Prostate gland (tissue), 2 donors: ENCODE measurements around the gene CCT6B. TPM values are rescaled to one million over a fixed set of nuclear protein-coding genes. Genes with fewer than 3 reads are reported as not detected.

ENCODE experiments used
- DNase-seq: peaks from one replicate; pipeline ENCODE4 v3.0.0-alpha.2; 2019; ENCODE audit warnings: low spot score
- H3K27ac ChIP-seq, 2 donors: fragments of 200-600 bp; sonication (generic); 2 replicates each; pipeline ENCODE4 v1.5.1; 2017 to 2019
- H3K27me3 ChIP-seq: fragments of 200-600 bp; sonication (generic); replicated peaks from 2 replicates; pipeline ENCODE4 v1.5.1; 2019; ENCODE audit not compliant: insufficient read depth
- H3K36me3 ChIP-seq, 2 donors: fragments of 200-600 bp; sonication (generic); 1 replicate in 1 of 2; 2 replicates in 1 of 2; pipeline versions ENCODE4 v1.5.1 to v1.8.1; 2017 to 2019
- H3K4me1 ChIP-seq: fragments of 200-600 bp; sonication (generic); replicated peaks from 2 replicates; pipeline ENCODE4 v1.5.1; 2019
- H3K4me3 ChIP-seq, 2 donors: fragments of 200-600 bp; sonication (generic); 2 replicates each; pipeline ENCODE4 v1.5.1; 2017 to 2019
- H3K9me3 ChIP-seq: fragments of 200-600 bp; sonication (generic); 2 replicates; pipeline ENCODE4 v1.5.1; 2017
- POLR2A ChIP-seq: fragments of 450-650 bp; IDR thresholded peaks from one replicate; pipeline ENCODE4 v1.6.1; 2016; ENCODE audit warnings: antibody characterized with exemption, mild to moderate bottlenecking
- POLR2AphosphoS5 ChIP-seq: sonication (generic); formaldehyde crosslinking; IDR thresholded peaks from one replicate; pipeline ENCODE4 v1.6.1; 2017; ENCODE audit warnings: antibody characterized with exemption
- WGBS: methylation state at CpG from one replicate; pipeline ENCODE4 v1.1.5; 2018; 5-methylcytosine and 5-hydroxymethylcytosine counted together
- intact Hi-C: fragments of 100-400 bp; cut with DNase I; formaldehyde crosslinking; loops from one replicate; pipeline ENCODE4 v1.14.2; 2022
- total RNA-seq, 2 donors: library from RNA; depleted of rRNA; stranded (reverse); fragments of >200 nt; gene quantifications; one replicate each; pipeline ENCODE4 v1.1.0, GENCODE V29; 2016
- TF ChIP-seq, protein P1 (sequence below), 4 experiments: fragments of 200-600 bp in 2 of 4; fragments of 450-650 bp in 2 of 4; sonication (generic) in 2 of 4; IDR thresholded peaks; 1 replicate in 3 of 4; 2 replicates in 1 of 4; pipeline ENCODE4 v1.5.1; 2016 to 2019; ENCODE audit warnings: antibody characterized with exemption in 4 of 4, mild to moderate bottlenecking in 2 of 4, moderate library complexity in 2 of 4

CCT6B gene
- total RNA-seq, 2 donors from 2014 or later: 7.1 to 11.9 TPM

DNA sequence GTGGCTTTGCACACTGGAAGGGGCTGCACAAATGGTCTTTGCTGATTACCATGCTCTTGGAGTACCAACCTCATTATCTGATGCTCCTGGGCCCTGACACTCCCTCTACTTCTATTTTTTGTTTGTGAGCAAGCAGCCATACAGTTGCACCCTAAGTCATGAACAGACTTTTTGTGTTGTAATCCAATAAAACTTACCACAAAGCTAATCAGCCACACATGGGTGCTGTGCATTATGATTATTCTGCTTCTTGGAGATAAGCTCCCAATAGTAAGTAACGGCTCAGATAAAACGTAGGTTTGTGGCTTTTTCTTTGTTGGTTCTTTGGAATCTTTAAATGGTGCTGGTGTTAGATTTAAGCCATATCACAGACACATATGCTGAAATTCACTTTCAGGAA lies 76.2 kb downstream of the CCT6B start:
- no peak for DNase-seq

DNA sequence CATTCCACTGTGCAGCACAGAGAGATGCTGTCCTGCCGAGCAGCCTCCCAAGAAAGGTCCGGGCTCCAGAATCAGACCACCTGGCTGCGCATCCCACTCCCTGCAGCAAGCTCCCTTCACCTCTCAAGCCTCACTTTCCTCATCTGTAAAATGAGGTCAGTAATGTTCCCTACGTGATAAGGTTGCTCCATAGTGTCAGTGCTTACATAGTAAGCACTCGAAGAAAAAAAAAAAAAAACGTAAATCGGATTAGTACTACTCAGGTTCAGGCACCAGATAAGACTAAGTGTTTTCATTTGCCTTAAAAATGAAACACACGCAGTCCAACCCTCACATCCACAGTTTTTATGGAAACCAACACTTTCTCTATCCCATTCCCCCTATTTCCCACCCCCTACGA lies 76.7 kb downstream of the CCT6B start:
- H3K27ac ChIP-seq: no peak overlapping the region
- TF ChIP-seq POLR2AphosphoS5 (no peak), POLR2A (no peak)
- TF ChIP-seq, protein P1, sequence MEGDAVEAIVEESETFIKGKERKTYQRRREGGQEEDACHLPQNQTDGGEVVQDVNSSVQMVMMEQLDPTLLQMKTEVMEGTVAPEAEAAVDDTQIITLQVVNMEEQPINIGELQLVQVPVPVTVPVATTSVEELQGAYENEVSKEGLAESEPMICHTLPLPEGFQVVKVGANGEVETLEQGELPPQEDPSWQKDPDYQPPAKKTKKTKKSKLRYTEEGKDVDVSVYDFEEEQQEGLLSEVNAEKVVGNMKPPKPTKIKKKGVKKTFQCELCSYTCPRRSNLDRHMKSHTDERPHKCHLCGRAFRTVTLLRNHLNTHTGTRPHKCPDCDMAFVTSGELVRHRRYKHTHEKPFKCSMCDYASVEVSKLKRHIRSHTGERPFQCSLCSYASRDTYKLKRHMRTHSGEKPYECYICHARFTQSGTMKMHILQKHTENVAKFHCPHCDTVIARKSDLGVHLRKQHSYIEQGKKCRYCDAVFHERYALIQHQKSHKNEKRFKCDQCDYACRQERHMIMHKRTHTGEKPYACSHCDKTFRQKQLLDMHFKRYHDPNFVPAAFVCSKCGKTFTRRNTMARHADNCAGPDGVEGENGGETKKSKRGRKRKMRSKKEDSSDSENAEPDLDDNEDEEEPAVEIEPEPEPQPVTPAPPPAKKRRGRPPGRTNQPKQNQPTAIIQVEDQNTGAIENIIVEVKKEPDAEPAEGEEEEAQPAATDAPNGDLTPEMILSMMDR (IDR thresholded peaks at IDR 0.05): no peak
- H3K4me1 ChIP-seq: no peaks in the 10 kb centered on the region
- H3K4me3 ChIP-seq: no peak overlapping the region
- DNase-seq: no peak
- intact Hi-C loops: no loop called here
- 74% methylated on average over 9 of the region's 9 CpGs for WGBS
- no peaks in the 10 kb centered on the region for H3K9me3 ChIP-seq
- no peaks in the 10 kb centered on the region for H3K27me3 ChIP-seq
- H3K36me3 ChIP-seq: no peaks in the 10 kb centered on the region

More for the DNA sequence above, 76.2 kb downstream of the CCT6B start:
- Histone ChIP-seq H3K9me3 (no peaks in the 10 kb centered on the region), H3K4me3 (no peak overlapping the region), H3K4me1 (no peaks in the 10 kb centered on the region), H3K27me3 (no peaks in the 10 kb centered on the region), H3K27ac (no peak overlapping the region), H3K36me3 (no peaks in the 10 kb centered on the region)
- WGBS: 59% methylated on average over 2 of the region's 2 CpGs
- intact Hi-C loops: no loop called here
- no peak for TF ChIP-seq POLR2A
- TF ChIP-seq, protein P1 (IDR thresholded peaks at IDR 0.05): no peak
- TF ChIP-seq POLR2AphosphoS5: no peak

DNA sequence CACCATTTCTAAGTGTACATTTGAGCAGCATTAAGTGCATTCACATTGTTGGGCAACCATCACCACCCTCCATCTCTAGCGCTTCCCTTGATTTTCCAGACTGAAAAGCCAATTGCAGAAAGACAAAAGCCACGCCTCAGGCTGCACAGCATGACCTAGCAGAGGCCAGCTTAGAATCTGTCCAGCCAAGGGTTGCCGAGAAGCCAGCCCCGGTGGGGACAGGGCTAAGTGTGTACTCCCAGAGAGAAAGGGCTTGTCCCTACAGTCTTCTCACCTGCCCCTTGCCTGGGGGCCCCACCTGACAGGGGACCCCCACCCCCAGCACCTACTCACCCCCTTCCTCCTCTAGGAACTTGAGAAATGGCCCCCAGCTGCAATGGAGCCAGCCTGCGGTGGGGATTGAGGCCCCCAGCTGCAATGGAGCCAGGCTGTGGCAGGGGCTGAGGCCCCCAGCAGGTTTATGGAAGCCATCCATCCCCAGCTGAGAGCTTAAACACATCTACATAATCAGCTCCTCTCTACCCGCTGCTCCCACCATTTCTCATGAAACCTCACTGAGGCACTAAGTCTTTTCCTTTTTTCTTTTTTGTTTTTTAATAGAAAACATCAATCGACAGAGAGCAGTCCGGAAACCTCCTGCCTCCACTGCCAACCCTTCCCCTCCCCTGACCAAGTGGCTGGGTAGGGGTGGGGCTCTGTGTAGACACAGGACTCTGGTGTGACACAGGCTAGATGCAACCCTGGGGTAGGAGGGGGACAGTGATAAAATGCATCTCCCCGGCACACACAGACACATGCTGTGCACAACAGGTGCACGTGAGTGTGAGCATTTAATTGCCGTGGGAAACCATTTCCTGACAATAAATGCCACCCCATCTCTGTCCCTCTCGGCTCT lies 77.9 kb downstream of the CCT6B start:
- intact Hi-C loops: no loop called here
- Histone ChIP-seq H3K9me3 (no peaks in the 10 kb centered on the region), H3K27ac (no peak overlapping the region), H3K27me3 (no peaks in the 10 kb centered on the region), H3K4me1 (no peaks in the 10 kb centered on the region), H3K36me3 (no peaks in the 10 kb centered on the region), H3K4me3 (no peak overlapping the region)
- no peak for DNase-seq
- 16% methylated on average over 12 of the region's 12 CpGs for WGBS
- TF ChIP-seq POLR2A (no peak), POLR2AphosphoS5 (no peak)
- TF ChIP-seq, protein P1 (IDR thresholded peaks at IDR 0.05): no peak

DNA sequence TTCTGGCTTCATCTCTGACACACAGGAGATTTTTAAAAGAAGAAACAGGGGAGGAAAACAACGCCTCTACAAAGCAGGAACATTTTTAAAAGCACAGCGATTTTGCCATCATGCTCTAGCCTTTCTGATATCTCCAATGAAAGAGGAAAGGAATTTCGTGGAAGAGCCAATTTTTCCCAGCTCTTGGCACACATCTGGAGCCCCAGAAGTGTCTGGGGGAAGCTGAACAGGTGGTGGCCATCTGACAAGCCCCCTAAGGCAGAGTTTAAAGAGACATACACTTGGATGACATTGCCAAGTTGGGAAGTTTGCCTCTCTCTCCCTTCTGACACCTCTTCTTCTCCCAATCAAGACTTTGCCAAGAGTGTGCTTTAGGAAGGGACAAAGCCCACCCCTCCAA lies 82.1 kb downstream of the CCT6B start:
- H3K36me3 ChIP-seq: no peaks in the 10 kb centered on the region
- WGBS: 42% methylated on average over 3 of the region's 3 CpGs
- intact Hi-C loops: no loop called here
- TF ChIP-seq, protein P1 (IDR thresholded peaks at IDR 0.05): no peak
- no peak for TF ChIP-seq POLR2AphosphoS5
- TF ChIP-seq POLR2A: no peak
- no peaks in the 10 kb centered on the region for H3K9me3 ChIP-seq
- H3K27me3 ChIP-seq: no peaks in the 10 kb centered on the region
- no peak overlapping the region for H3K4me3 ChIP-seq
- DNase-seq: no peak
- H3K4me1 ChIP-seq: no peaks in the 10 kb centered on the region
- H3K27ac ChIP-seq: no peak overlapping the region

Other genes starting within 250 kb of the CCT6B start
- 10 to 100 TPM; 15.0 to 21.0 TPM for gene ZNF830, start 80 bp upstream of the CCT6B start, total RNA-seq
- 10 to 100 TPM; 49.2 to 54.0 TPM for gene LIG3, start 19.1 kb upstream of the CCT6B start, total RNA-seq
- 10 to 100 TPM; 46.6 to 51.3 TPM for gene RFFL, start 102.2 kb upstream of the CCT6B start, total RNA-seq
- gene RAD51D, start 158.4 kb upstream of the CCT6B start, total RNA-seq: 10 to 100 TPM in 1 of 2 donors, 1 to 10 TPM in 1; 9.9 to 12.0 TPM
- 1 to 10 TPM in 1 of 2 donors, not detected in 1; 4.6 TPM for gene FNDC8, start 160.2 kb upstream of the CCT6B start, total RNA-seq
- gene NLE1, start 180.8 kb upstream of the CCT6B start, total RNA-seq: 10 to 100 TPM; 12.5 to 17.7 TPM
- under 1 TPM in 1 of 2 donors, not detected in 1; 0.96 TPM for gene UNC45B, start 186.4 kb upstream of the CCT6B start, total RNA-seq
- under 1 TPM in 1 of 2 donors, not detected in 1; 0.34 TPM for gene SLC35G3, start 232.9 kb upstream of the CCT6B start, total RNA-seq